Astrocyte (in vitro differentiated cells and primary cell): Measurements from ENCODE around the gene AKR1B15. TPM values are rescaled to one million over a fixed set of nuclear protein-coding genes. Genes with fewer than 3 reads are reported as not detected.
"Not testable (repeated sequence)": the region's sequence is repeated elsewhere in the genome, so short reads cannot be mapped to it uniquely, and the experiment has no call there.

Experiments
- DNase-seq: peaks from one replicate; pipeline ENCODE4 v3.0.0-alpha.2; 2010; ENCODE audit warnings: low read depth
- FAIRE-seq: peaks from 2 replicates; lab custom pipeline; 2011; peaks lifted over from hg19 to GRCh38; lab: Jason Lieb, UNC
- H2AFZ ChIP-seq: 2 replicates; pipeline ENCODE4 v1.6.0; 2012; ENCODE audit warnings: low read depth, low read length, inconsistent platforms
- H3K27ac ChIP-seq: 2 replicates; pipeline ENCODE4 v1.5.1; 2011; ENCODE audit warnings: low read depth, low read length, inconsistent platforms
- H3K27me3 ChIP-seq: 2 replicates; pipeline ENCODE4 v1.6.0; 2011; ENCODE audit warnings: low read length, inconsistent platforms; ENCODE audit not compliant: insufficient read depth
- H3K36me3 ChIP-seq: 2 replicates; pipeline ENCODE4 v1.5.1; 2011; ENCODE audit warnings: low read length, inconsistent platforms; ENCODE audit not compliant: insufficient read depth
- H3K4me1 ChIP-seq: 2 replicates; pipeline ENCODE4 v1.5.1; 2011; ENCODE audit warnings: low read length, inconsistent platforms; ENCODE audit not compliant: insufficient read depth
- H3K4me2 ChIP-seq: 2 replicates; pipeline ENCODE4 v1.6.0; 2012; ENCODE audit warnings: low read length, inconsistent platforms
- H3K4me3 ChIP-seq: 2 replicates; pipeline ENCODE4 v1.5.1; 2011; ENCODE audit warnings: low read depth, mild to moderate bottlenecking, low read length, inconsistent platforms; ENCODE audit not compliant: insufficient read depth
- H3K79me2 ChIP-seq: 2 replicates; pipeline ENCODE4 v1.6.0; 2012; ENCODE audit warnings: mild to moderate bottlenecking, low read length, inconsistent platforms; ENCODE audit not compliant: insufficient read depth
- H3K9ac ChIP-seq: 2 replicates; pipeline ENCODE4 v1.6.0; 2012; ENCODE audit warnings: mild to moderate bottlenecking, low read length, inconsistent platforms
- H3K9me3 ChIP-seq: 2 replicates; pipeline ENCODE4 v1.5.1; 2012; ENCODE audit warnings: low read depth, mild to moderate bottlenecking, low read length, inconsistent platforms; ENCODE audit not compliant: insufficient read depth
- H4K20me1 ChIP-seq: 2 replicates; pipeline ENCODE4 v1.6.0; 2012; ENCODE audit warnings: low read length, inconsistent platforms; ENCODE audit not compliant: insufficient read depth
- H3K27ac Mint-ChIP-seq: one replicate; pipeline ENCODE4 v1.8.0; 2021; ENCODE audit warnings: mild to moderate bottlenecking, mixed read lengths; ENCODE audit not compliant: unreplicated experiment
- H3K27me3 Mint-ChIP-seq: one replicate; pipeline ENCODE4 v1.8.0; 2021; ENCODE audit warnings: low read depth, mixed read lengths; ENCODE audit not compliant: unreplicated experiment
- H3K36me3 Mint-ChIP-seq: one replicate; pipeline ENCODE4 v1.8.0; 2021; ENCODE audit warnings: low read depth, mixed read lengths; ENCODE audit not compliant: unreplicated experiment
- H3K4me1 Mint-ChIP-seq: one replicate; pipeline ENCODE4 v1.8.0; 2021; ENCODE audit warnings: low read depth, mixed read lengths; ENCODE audit not compliant: unreplicated experiment
- H3K4me3 Mint-ChIP-seq: one replicate; pipeline ENCODE4 v1.8.0; 2021; ENCODE audit warnings: mild to moderate bottlenecking, moderate library complexity, mixed read lengths; ENCODE audit not compliant: unreplicated experiment
- H3K9me3 Mint-ChIP-seq: one replicate; pipeline ENCODE4 v1.8.0; 2021; ENCODE audit warnings: mild to moderate bottlenecking, mixed read lengths; ENCODE audit not compliant: unreplicated experiment
- CTCF ChIP-seq: IDR thresholded peaks from 2 replicates; pipeline ENCODE4 v1.5.1; 2011; ENCODE audit warnings: low read depth, mild to moderate bottlenecking, inconsistent platforms, low read length, moderate library complexity; ENCODE audit not compliant: insufficient read depth
- EZH2 ChIP-seq: IDR thresholded peaks from 2 replicates; pipeline ENCODE4 v1.6.1; 2012; ENCODE audit warnings: mild to moderate bottlenecking, low read length, inconsistent platforms; ENCODE audit not compliant: insufficient read depth
- total RNA-seq: library from RNA; stranded (reverse); gene quantifications from 2 replicates; pipeline ENCODE4 v1.2.1, GENCODE V29; 2021

Gene AKR1B15
- total RNA-seq, 1 donor from 2014 or later, result not detected

- FAIRE-seq (no peak), DNase-seq (no peak)
- H3K4me2 ChIP-seq, result no peak overlapping the region
- Mint-ChIP-seq H3K4me3 (no peak overlapping the region), H3K27me3 (peaks cover 26% of the 10 kb centered on the region), H3K27ac (no peak overlapping the region), H3K9me3 (peaks cover 6% of the 10 kb centered on the region), H3K4me1 (no peaks in the 10 kb centered on the region), H3K36me3 (no peaks in the 10 kb centered on the region)
- H3K4me3 ChIP-seq, result no peak overlapping the region
- no peaks in the 10 kb centered on the region for H3K4me1 ChIP-seq
- no peak overlapping the region for H3K9ac ChIP-seq
- no peaks in the 10 kb centered on the region for H3K9me3 ChIP-seq
- H4K20me1 ChIP-seq, result no peaks in the 10 kb centered on the region
- no peak overlapping the region for H3K27ac ChIP-seq
- no peak for TF ChIP-seq CTCF
- no peak for TF ChIP-seq EZH2
- peaks cover 12% of the 10 kb centered on the region for H3K27me3 ChIP-seq
- H3K36me3 ChIP-seq, result no peaks in the 10 kb centered on the region
- no peak overlapping the region for H2AFZ ChIP-seq
- no peaks in the 10 kb centered on the region for H3K79me2 ChIP-seq
Measured at GRCh38 chr7:134554417-134554966, 5.6 kb downstream of the AKR1B15 start.

- FAIRE-seq (no peak), DNase-seq (no peak)
- no peaks in the 10 kb centered on the region for H4K20me1 ChIP-seq
- peaks cover 8% of the 10 kb centered on the region for H3K9me3 Mint-ChIP-seq
- H3K4me3 Mint-ChIP-seq, result no peak overlapping the region
- H3K4me3 ChIP-seq, result no peak overlapping the region
- peaks cover 12% of the 10 kb centered on the region for H3K27me3 ChIP-seq
- H3K4me1 Mint-ChIP-seq, result peaks cover 3% of the 10 kb centered on the region
- no peak overlapping the region for H3K9ac ChIP-seq
- peaks cover 13% of the 10 kb centered on the region for H3K27me3 Mint-ChIP-seq
- no peaks in the 10 kb centered on the region for H3K4me1 ChIP-seq
- H3K27ac ChIP-seq, result no peak overlapping the region
- H3K9me3 ChIP-seq, result no peaks in the 10 kb centered on the region
- no peak overlapping the region for H3K27ac Mint-ChIP-seq
- H3K4me2 ChIP-seq, result no peak overlapping the region
- H3K36me3 ChIP-seq, result no peaks in the 10 kb centered on the region
- no peak overlapping the region for H2AFZ ChIP-seq
- peaks cover 2% of the 10 kb centered on the region for H3K36me3 Mint-ChIP-seq
- TF ChIP-seq EZH2 (no peak), CTCF (no peak)
- no peaks in the 10 kb centered on the region for H3K79me2 ChIP-seq
Measured at GRCh38 chr7:134557391-134557790, 8.5 kb downstream of the AKR1B15 start.

GRCh38 chr7:134558370-134558769 is 9.5 kb downstream of the AKR1B15 start:
- peaks cover 3% of the 10 kb centered on the region for H3K4me1 Mint-ChIP-seq
- no peak overlapping the region for H3K4me3 ChIP-seq
- H3K4me3 Mint-ChIP-seq, result no peak overlapping the region
- H3K9me3 Mint-ChIP-seq, result peaks cover 8% of the 10 kb centered on the region
- peaks cover 12% of the 10 kb centered on the region for H3K27me3 Mint-ChIP-seq
- peaks cover 2% of the 10 kb centered on the region for H3K36me3 Mint-ChIP-seq
- no peaks in the 10 kb centered on the region for H3K79me2 ChIP-seq
- no peaks in the 10 kb centered on the region for H3K4me1 ChIP-seq
- H3K27ac ChIP-seq, result no peak overlapping the region
- no peak overlapping the region for H3K27ac Mint-ChIP-seq
- no peak for FAIRE-seq
- no peak for TF ChIP-seq CTCF
- TF ChIP-seq EZH2, result no peak
- no peak overlapping the region for H3K9ac ChIP-seq
- H4K20me1 ChIP-seq, result no peaks in the 10 kb centered on the region
- no peaks in the 10 kb centered on the region for H3K9me3 ChIP-seq
- H3K36me3 ChIP-seq, result no peaks in the 10 kb centered on the region
- peaks cover 12% of the 10 kb centered on the region for H3K27me3 ChIP-seq
- H2AFZ ChIP-seq, result no peak overlapping the region
- DNase-seq, result no peak
- no peak overlapping the region for H3K4me2 ChIP-seq

GRCh38 chr7:134561616-134562015 is 12.7 kb downstream of the AKR1B15 start:
- not testable (repeated sequence) for H2AFZ ChIP-seq, H3K36me3 Mint-ChIP-seq, H3K27me3 Mint-ChIP-seq, H3K27ac Mint-ChIP-seq, FAIRE-seq, H3K36me3 ChIP-seq, H3K9ac ChIP-seq, H3K4me3 Mint-ChIP-seq, H3K9me3 ChIP-seq, H3K4me3 ChIP-seq, H3K4me2 ChIP-seq, H4K20me1 ChIP-seq, H3K27ac ChIP-seq, DNase-seq, H3K4me1 ChIP-seq, H3K79me2 ChIP-seq, H3K4me1 Mint-ChIP-seq, H3K27me3 ChIP-seq
- H3K9me3 Mint-ChIP-seq, result peaks cover 27% of the 10 kb centered on the region
